HCT116 (cell line): Measurements from ENCODE around the gene DLG2. TPM values are rescaled to one million over a fixed set of nuclear protein-coding genes. Genes with fewer than 3 reads are reported as not detected.

Experiments
- ATAC-seq: fragments of 200-7000 bp; cut with Tn5 transposase; 2 replicates; pipeline ENCODE4 v1.9.1; 2020; ENCODE audit warnings: mild to moderate bottlenecking, moderate library complexity
- BruUV-seq: library from RNA; stranded (reverse); fragments of 400-500 nt; replicated peaks from 2 replicates; lab custom pipeline; 2021; lab: Mats Ljungman, UMichigan
- CTCF ChIA-PET: fragments of 300-600 bp; sonication (Branson Sonifier 250); formaldehyde crosslinking; loops from one replicate; lab custom pipeline; 2021; ENCODE audit warnings: antibody characterized with exemption; lab: Charles Lee
- POLR2A ChIA-PET: fragments of 300-600, 350-600 bp; sonication (Branson Sonifier 250); formaldehyde crosslinking; loops from one replicate; lab custom pipeline; 2021; ENCODE audit warnings: antibody characterized with exemption; lab: Charles Lee
- RAD21 ChIA-PET, 2 experiments: fragments of 300-600 bp; sonication (Branson Sonifier 250); formaldehyde crosslinking; loops; one replicate each; lab custom pipeline; 2023; ENCODE audit warnings: low total read pairs in 2 of 2; ENCODE audit not compliant: uncharacterized antibody in 2 of 2, unreplicated experiment in 2 of 2, low non-redundant PET in 1 of 2; lab: Charles Lee
- DNase-seq: peaks from one replicate; pipeline ENCODE4 v3.0.0-alpha.2; 2010; ENCODE audit warnings: low read depth, low spot score
- H2AFZ ChIP-seq: fragments of 200-600 bp; shearing (Covaris generic), sonication (generic); 2 replicates; pipeline ENCODE4 v1.6.1; 2017; ENCODE audit warnings: low read depth, mixed run types, mixed read lengths, antibody characterized with exemption, low read length; ENCODE audit not compliant: poor library complexity, severe bottlenecking
- H3K27ac ChIP-seq: 2 replicates; pipeline ENCODE4 v1.5.1; 2012; ENCODE audit warnings: low read depth, low read length
- H3K27me3 ChIP-seq: fragments of 200-600 bp; sonication (generic); 2 replicates; pipeline ENCODE4 v1.6.1; 2016; ENCODE audit warnings: mixed run types, low read length, mixed read lengths; ENCODE audit not compliant: insufficient read depth
- H3K36me3 ChIP-seq, 2 experiments: fragments of 200-500 bp in 1 of 2; fragments of 200-600 bp in 1 of 2; sonication (Bioruptor generic) in 1 of 2; sonication (generic) in 1 of 2; 2 replicates each; pipeline versions ENCODE4 v1.5.1 to v1.6.1; 2014 to 2016; ENCODE audit warnings: low read length in 2 of 2, inconsistent platforms in 1 of 2, mixed read lengths in 1 of 2, mixed run types in 1 of 2; ENCODE audit not compliant: insufficient read depth in 2 of 2, control insufficient read depth in 1 of 2
- H3K4me1 ChIP-seq, 2 experiments: fragments of 200-600 bp in 1 of 2; sonication (generic) in 1 of 2; 2 replicates each; pipeline versions ENCODE4 v1.5.1 to v1.6.1; 2012 to 2017; ENCODE audit warnings: low read length in 2 of 2, inconsistent platforms in 1 of 2, mild to moderate bottlenecking in 1 of 2, mixed read lengths in 1 of 2, mixed run types in 1 of 2, moderate library complexity in 1 of 2; ENCODE audit not compliant: insufficient read depth in 2 of 2, control insufficient read depth in 1 of 2
- H3K4me2 ChIP-seq: fragments of 200-600 bp; sonication (generic); 2 replicates; pipeline ENCODE4 v1.6.1; 2017; ENCODE audit warnings: mixed run types, low read length, mixed read lengths
- H3K4me3 ChIP-seq, 2 experiments: fragments of 200-600 bp in 1 of 2; sonication (generic) in 1 of 2; replicated peaks in 1 of 2; 2 replicates each; pipeline ENCODE4 v1.5.1; 2011 to 2016; ENCODE audit warnings: low read length in 2 of 2, control low read depth in 1 of 2, low read depth in 1 of 2, mild to moderate bottlenecking in 1 of 2, mixed read lengths in 1 of 2, mixed run types in 1 of 2
- H3K79me2 ChIP-seq: fragments of 200-600 bp; sonication (generic); 2 replicates; pipeline ENCODE4 v1.6.1; 2017; ENCODE audit warnings: mild to moderate bottlenecking, mixed run types, low read length, moderate library complexity, mixed read lengths; ENCODE audit not compliant: insufficient read depth
- H3K9ac ChIP-seq: fragments of 200-600 bp; sonication (generic); 2 replicates; pipeline ENCODE4 v1.6.1; 2016; ENCODE audit warnings: low read length, mixed read lengths
- H3K9me2 ChIP-seq: fragments of 200-600 bp; sonication (generic), shearing (Covaris generic); 2 replicates; pipeline ENCODE4 v1.6.1; 2017; ENCODE audit warnings: mixed run types, mild to moderate bottlenecking, moderate library complexity; ENCODE audit not compliant: insufficient read depth
- H3K9me3 ChIP-seq, 2 experiments: fragments of 200-500 bp in 1 of 2; fragments of 200-600 bp in 1 of 2; sonication (Bioruptor generic) in 1 of 2; sonication (generic) in 1 of 2; 2 replicates each; pipeline ENCODE4 v1.6.1; 2014 to 2017; ENCODE audit warnings: low read length in 2 of 2, mixed read lengths in 2 of 2, inconsistent platforms in 1 of 2, low read depth in 1 of 2, mild to moderate bottlenecking in 1 of 2, mixed run types in 1 of 2, moderate library complexity in 1 of 2; ENCODE audit not compliant: control insufficient read depth in 1 of 2, insufficient read depth in 1 of 2
- H4K20me1 ChIP-seq: fragments of 200-600 bp; sonication (generic), shearing (Covaris generic); 2 replicates; pipeline ENCODE4 v1.6.1; 2017; ENCODE audit warnings: mixed run types, mild to moderate bottlenecking, moderate library complexity; ENCODE audit not compliant: insufficient read depth
- CEBPB ChIP-seq: IDR thresholded peaks from 2 replicates; pipeline ENCODE4 v1.6.1; 2012; ENCODE audit warnings: low read depth
- EGR1 ChIP-seq: IDR thresholded peaks from 2 replicates; pipeline ENCODE4 v1.6.1; 2012; ENCODE audit warnings: low read depth
- ELF1 ChIP-seq: IDR thresholded peaks from 2 replicates; pipeline ENCODE4 v1.6.1; 2012; ENCODE audit warnings: low read depth, borderline replicate concordance
- EZH2 ChIP-seq: fragments of 200-600 bp; sonication (generic); IDR thresholded peaks from 2 replicates; pipeline ENCODE4 v1.6.1; 2017; ENCODE audit warnings: antibody characterized with exemption, mixed run types
- EZH2phosphoT487 ChIP-seq: fragments of 200-600 bp; IDR thresholded peaks from 2 replicates; pipeline ENCODE4 v1.6.1; 2018; ENCODE audit warnings: antibody characterized with exemption, borderline replicate concordance
- FOSL1 ChIP-seq: IDR thresholded peaks from 2 replicates; pipeline ENCODE4 v1.6.1; 2012; ENCODE audit warnings: low read depth
- JUND ChIP-seq: IDR thresholded peaks from 2 replicates; pipeline ENCODE4 v1.6.1; 2012
- POLR2A ChIP-seq: IDR thresholded peaks from 2 replicates; pipeline ENCODE4 v1.7.0; 2011; ENCODE audit warnings: borderline replicate concordance; ENCODE audit not compliant: insufficient read depth, insufficient read length; ENCODE audit errors: extremely low read depth
- SIN3A ChIP-seq: IDR thresholded peaks from 2 replicates; pipeline ENCODE4 v1.6.1; 2012; ENCODE audit warnings: low read depth
- SP1 ChIP-seq: IDR thresholded peaks from 2 replicates; pipeline ENCODE4 v1.6.1; 2012; ENCODE audit warnings: low read depth
- SRF ChIP-seq: IDR thresholded peaks from 2 replicates; pipeline ENCODE4 v1.6.1; 2012; ENCODE audit warnings: low read depth
- TCF7L2 ChIP-seq: IDR thresholded peaks from 2 replicates; pipeline ENCODE4 v1.7.0; 2011; ENCODE audit warnings: borderline replicate concordance, inconsistent platforms; ENCODE audit not compliant: insufficient read depth, insufficient read length; ENCODE audit errors: extremely low read depth
- YY1 ChIP-seq: IDR thresholded peaks from 2 replicates; pipeline ENCODE4 v1.6.1; 2011; ENCODE audit warnings: low read length, low read depth, moderate library complexity, mild to moderate bottlenecking; ENCODE audit not compliant: insufficient replicate concordance; ENCODE audit errors: extremely low read depth
- intact Hi-C: fragments of 100-400 bp; cut with micrococcal nuclease; formaldehyde crosslinking; loops from 2 replicates; pipeline ENCODE4 v1.10.0; 2022
- total RNA-seq: library from RNA; stranded (reverse); gene quantifications from one replicate; pipeline ENCODE4 v1.2.1, GENCODE V29; 2021; ENCODE audit not compliant: unreplicated experiment
- TF ChIP-seq, protein P1 (sequence below): IDR thresholded peaks from 2 replicates; pipeline ENCODE4 v1.6.1; 2012; ENCODE audit warnings: low read depth
- TF ChIP-seq, protein P2 (sequence below): IDR thresholded peaks from 2 replicates; pipeline ENCODE4 v1.6.1; 2012
- TF ChIP-seq, protein P3 (sequence below): IDR thresholded peaks from 2 replicates; pipeline ENCODE4 v1.6.1; 2011; ENCODE audit warnings: mild to moderate bottlenecking, low read length, moderate library complexity; ENCODE audit not compliant: insufficient replicate concordance; ENCODE audit errors: extremely low read depth
- TF ChIP-seq, protein P4 (sequence below), 3 experiments: fragments of 200-600 bp in 1 of 3; sonication (generic) in 1 of 3; IDR thresholded peaks in 2 of 3; conservative IDR thresholded peaks in 1 of 3; 2 replicates each; pipeline ENCODE4 v1.5.1; 2012 to 2017; ENCODE audit warnings: low read depth in 2 of 3, low read length in 2 of 3, antibody characterized with exemption in 1 of 3, borderline replicate concordance in 1 of 3, control low read depth in 1 of 3, mild to moderate bottlenecking in 1 of 3, mixed read lengths in 1 of 3, mixed run types in 1 of 3, moderate library complexity in 1 of 3; ENCODE audit not compliant: insufficient read depth in 1 of 3
- TF ChIP-seq, protein P5 (sequence below): IDR thresholded peaks from 2 replicates; pipeline ENCODE4 v1.6.1; 2012

Gene DLG2
- total RNA-seq, 1 experiment from 2014 or later = 2.4 TPM

DNA sequence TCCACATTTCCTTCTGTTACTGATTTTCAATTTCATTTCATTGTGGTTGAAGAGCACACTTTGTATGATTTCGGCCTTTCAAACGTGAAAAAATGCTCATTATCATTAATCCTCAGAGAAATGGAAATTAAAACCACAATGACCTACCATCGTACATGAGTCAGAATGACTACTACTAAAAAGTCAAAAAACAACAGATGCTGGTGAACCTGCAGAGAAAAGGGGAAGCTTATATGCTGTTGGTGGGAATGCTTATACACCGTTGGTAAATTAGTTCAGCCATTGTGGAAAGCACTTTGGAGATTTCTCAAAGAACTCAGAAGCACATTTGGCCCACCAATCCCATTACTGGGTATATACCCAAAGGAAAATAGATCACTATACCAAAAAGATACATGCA lies 57.6 kb downstream of the DLG2 start:
- POLR2A ChIA-PET = no interaction called here
- TF ChIP-seq YY1 = no peak
- TF ChIP-seq ELF1 = no peak
- TF ChIP-seq FOSL1 = no peak
- TF ChIP-seq, protein P1, sequence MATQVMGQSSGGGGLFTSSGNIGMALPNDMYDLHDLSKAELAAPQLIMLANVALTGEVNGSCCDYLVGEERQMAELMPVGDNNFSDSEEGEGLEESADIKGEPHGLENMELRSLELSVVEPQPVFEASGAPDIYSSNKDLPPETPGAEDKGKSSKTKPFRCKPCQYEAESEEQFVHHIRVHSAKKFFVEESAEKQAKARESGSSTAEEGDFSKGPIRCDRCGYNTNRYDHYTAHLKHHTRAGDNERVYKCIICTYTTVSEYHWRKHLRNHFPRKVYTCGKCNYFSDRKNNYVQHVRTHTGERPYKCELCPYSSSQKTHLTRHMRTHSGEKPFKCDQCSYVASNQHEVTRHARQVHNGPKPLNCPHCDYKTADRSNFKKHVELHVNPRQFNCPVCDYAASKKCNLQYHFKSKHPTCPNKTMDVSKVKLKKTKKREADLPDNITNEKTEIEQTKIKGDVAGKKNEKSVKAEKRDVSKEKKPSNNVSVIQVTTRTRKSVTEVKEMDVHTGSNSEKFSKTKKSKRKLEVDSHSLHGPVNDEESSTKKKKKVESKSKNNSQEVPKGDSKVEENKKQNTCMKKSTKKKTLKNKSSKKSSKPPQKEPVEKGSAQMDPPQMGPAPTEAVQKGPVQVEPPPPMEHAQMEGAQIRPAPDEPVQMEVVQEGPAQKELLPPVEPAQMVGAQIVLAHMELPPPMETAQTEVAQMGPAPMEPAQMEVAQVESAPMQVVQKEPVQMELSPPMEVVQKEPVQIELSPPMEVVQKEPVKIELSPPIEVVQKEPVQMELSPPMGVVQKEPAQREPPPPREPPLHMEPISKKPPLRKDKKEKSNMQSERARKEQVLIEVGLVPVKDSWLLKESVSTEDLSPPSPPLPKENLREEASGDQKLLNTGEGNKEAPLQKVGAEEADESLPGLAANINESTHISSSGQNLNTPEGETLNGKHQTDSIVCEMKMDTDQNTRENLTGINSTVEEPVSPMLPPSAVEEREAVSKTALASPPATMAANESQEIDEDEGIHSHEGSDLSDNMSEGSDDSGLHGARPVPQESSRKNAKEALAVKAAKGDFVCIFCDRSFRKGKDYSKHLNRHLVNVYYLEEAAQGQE = no peak
- TF ChIP-seq EZH2 = no peak
- TF ChIP-seq, protein P2, sequence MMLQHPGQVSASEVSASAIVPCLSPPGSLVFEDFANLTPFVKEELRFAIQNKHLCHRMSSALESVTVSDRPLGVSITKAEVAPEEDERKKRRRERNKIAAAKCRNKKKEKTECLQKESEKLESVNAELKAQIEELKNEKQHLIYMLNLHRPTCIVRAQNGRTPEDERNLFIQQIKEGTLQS = no peak
- TF ChIP-seq EZH2phosphoT487 = no peak
- TF ChIP-seq, protein P3, sequence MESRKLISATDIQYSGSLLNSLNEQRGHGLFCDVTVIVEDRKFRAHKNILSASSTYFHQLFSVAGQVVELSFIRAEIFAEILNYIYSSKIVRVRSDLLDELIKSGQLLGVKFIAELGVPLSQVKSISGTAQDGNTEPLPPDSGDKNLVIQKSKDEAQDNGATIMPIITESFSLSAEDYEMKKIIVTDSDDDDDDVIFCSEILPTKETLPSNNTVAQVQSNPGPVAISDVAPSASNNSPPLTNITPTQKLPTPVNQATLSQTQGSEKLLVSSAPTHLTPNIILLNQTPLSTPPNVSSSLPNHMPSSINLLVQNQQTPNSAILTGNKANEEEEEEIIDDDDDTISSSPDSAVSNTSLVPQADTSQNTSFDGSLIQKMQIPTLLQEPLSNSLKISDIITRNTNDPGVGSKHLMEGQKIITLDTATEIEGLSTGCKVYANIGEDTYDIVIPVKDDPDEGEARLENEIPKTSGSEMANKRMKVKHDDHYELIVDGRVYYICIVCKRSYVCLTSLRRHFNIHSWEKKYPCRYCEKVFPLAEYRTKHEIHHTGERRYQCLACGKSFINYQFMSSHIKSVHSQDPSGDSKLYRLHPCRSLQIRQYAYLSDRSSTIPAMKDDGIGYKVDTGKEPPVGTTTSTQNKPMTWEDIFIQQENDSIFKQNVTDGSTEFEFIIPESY = no peak
- TF ChIP-seq SIN3A = no peak
- no peak for TF ChIP-seq SP1
- no peak for TF ChIP-seq CEBPB
- no peak for TF ChIP-seq JUND
- TF ChIP-seq EGR1 = no peak
- no peak for TF ChIP-seq SRF
- TF ChIP-seq TCF7L2 = no peak
- TF ChIP-seq, protein P4, sequence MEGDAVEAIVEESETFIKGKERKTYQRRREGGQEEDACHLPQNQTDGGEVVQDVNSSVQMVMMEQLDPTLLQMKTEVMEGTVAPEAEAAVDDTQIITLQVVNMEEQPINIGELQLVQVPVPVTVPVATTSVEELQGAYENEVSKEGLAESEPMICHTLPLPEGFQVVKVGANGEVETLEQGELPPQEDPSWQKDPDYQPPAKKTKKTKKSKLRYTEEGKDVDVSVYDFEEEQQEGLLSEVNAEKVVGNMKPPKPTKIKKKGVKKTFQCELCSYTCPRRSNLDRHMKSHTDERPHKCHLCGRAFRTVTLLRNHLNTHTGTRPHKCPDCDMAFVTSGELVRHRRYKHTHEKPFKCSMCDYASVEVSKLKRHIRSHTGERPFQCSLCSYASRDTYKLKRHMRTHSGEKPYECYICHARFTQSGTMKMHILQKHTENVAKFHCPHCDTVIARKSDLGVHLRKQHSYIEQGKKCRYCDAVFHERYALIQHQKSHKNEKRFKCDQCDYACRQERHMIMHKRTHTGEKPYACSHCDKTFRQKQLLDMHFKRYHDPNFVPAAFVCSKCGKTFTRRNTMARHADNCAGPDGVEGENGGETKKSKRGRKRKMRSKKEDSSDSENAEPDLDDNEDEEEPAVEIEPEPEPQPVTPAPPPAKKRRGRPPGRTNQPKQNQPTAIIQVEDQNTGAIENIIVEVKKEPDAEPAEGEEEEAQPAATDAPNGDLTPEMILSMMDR (IDR thresholded peaks at IDR 0.05 in 2 of 3, conservative IDR thresholded peaks at IDR 0.05 in 1 of 3; ENCODE audit: borderline replicate concordance in 1 of 3, insufficient read depth in 1 of 3, low read depth in 2 of 3, low read length in 2 of 3) = no peak
- TF ChIP-seq, protein P5, sequence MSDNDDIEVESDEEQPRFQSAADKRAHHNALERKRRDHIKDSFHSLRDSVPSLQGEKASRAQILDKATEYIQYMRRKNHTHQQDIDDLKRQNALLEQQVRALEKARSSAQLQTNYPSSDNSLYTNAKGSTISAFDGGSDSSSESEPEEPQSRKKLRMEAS = no peak
- TF ChIP-seq POLR2A = no peak
- no peak overlapping the region for H3K9ac ChIP-seq
- no peak overlapping the region for H3K27ac ChIP-seq
- no peak overlapping the region for H3K4me3 ChIP-seq
- no peak overlapping the region for H2AFZ ChIP-seq
- RAD21 ChIA-PET = no interaction called here
- no peaks in the 10 kb centered on the region for H3K79me2 ChIP-seq
- BruUV-seq = no TSS peak
- intact Hi-C loops = no loop called here
- H3K4me1 ChIP-seq = no peaks in the 10 kb centered on the region
- no peaks in the 10 kb centered on the region for H3K27me3 ChIP-seq
- no peaks in the 10 kb centered on the region for H3K9me2 ChIP-seq
- ATAC-seq = no peak
- H3K36me3 ChIP-seq = no peaks in the 10 kb centered on the region
- H3K9me3 ChIP-seq = no peaks in the 10 kb centered on the region
- no peaks in the 10 kb centered on the region for H4K20me1 ChIP-seq
- H3K4me2 ChIP-seq = no peak overlapping the region
- CTCF ChIA-PET = no interaction called here
- DNase-seq = no peak
